ENCODE measurements around the gene CFD.

DNA sequence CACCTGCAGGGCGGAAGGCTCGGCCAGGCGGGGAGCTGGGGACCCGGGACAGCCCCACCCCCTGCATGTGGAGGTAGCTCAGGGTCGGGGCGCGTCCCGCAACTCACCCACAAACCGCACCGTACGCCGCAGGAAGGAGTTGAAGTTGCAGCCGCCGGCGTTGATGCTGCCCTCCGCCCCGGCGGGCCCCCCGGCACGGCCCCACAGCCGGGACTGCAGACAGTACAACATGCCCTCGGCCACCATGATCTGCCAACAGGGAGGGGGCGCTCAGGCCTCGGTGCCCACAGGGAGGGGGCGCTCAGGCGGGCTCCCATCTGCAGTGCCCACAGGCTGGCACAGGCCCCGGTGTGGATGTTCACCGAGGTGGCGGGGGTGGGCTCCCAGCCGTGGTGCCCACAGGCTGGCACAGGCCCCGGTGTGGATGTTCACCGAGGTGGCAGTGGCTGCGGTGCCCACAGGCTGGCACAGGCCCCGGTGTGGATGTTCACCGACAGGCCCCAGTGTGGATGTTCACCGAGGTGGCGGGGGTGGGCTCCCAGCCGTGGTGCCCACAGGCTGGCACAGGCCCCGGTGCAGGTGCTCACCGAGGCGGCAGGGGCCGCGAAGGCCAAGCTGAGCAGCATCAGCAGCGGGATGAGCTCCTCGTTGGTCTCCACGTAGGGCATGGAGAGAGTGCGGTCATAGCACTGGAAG is 44.2 kb upstream of the CFD start:
- TF ChIP-seq, protein P1, sequence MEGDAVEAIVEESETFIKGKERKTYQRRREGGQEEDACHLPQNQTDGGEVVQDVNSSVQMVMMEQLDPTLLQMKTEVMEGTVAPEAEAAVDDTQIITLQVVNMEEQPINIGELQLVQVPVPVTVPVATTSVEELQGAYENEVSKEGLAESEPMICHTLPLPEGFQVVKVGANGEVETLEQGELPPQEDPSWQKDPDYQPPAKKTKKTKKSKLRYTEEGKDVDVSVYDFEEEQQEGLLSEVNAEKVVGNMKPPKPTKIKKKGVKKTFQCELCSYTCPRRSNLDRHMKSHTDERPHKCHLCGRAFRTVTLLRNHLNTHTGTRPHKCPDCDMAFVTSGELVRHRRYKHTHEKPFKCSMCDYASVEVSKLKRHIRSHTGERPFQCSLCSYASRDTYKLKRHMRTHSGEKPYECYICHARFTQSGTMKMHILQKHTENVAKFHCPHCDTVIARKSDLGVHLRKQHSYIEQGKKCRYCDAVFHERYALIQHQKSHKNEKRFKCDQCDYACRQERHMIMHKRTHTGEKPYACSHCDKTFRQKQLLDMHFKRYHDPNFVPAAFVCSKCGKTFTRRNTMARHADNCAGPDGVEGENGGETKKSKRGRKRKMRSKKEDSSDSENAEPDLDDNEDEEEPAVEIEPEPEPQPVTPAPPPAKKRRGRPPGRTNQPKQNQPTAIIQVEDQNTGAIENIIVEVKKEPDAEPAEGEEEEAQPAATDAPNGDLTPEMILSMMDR (IDR thresholded peaks at IDR 0.05): no peak
- TF ChIP-seq NR2C2 (CRISPR knock-in tag; IDR thresholded peaks at IDR 0.05) (no peak), E2F5 (CRISPR knock-in tag; IDR thresholded peaks at IDR 0.05) (no peak), RELA (CRISPR knock-in tag; IDR thresholded peaks at IDR 0.05; ENCODE audit: borderline replicate concordance) (no peak)
- TF ChIP-seq, protein P2, sequence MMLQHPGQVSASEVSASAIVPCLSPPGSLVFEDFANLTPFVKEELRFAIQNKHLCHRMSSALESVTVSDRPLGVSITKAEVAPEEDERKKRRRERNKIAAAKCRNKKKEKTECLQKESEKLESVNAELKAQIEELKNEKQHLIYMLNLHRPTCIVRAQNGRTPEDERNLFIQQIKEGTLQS (CRISPR knock-in tag; conservative IDR thresholded peaks at IDR 0.05): no peak

Data from WTC11 (cell line).